ENCODE data around the gene UBP1. TPM values are rescaled to one million over a fixed set of nuclear protein-coding genes. Genes with fewer than 3 reads are reported as not detected.
"Not testable (repeated sequence)": the region's sequence is repeated elsewhere in the genome, so short reads cannot be mapped to it uniquely, and the experiment has no call there.

UBP1 gene
- total and polyA plus RNA-seq, 4 donors: 6.8 to 36.9 (median 16.5) TPM

- Histone ChIP-seq H3K4me3 (ENCODE audit: low read depth in 1 of 3, low read length in 3 of 3) (no peak overlapping the region), H3K9ac (ENCODE audit: low read depth in 1 of 2, low read length in 2 of 2) (no peak overlapping the region), H3K4me1 (ENCODE audit: control insufficient read depth in 4 of 4, insufficient read depth in 4 of 4, low read length in 3 of 4) (no peaks in the 10 kb centered on the region), H3K27me3 (ENCODE audit: control insufficient read depth in 4 of 4, insufficient read depth in 4 of 4, low read length in 3 of 4) (no peaks in the 10 kb centered on the region), H3K27ac (ENCODE audit: low read depth in 1 of 2, low read length in 2 of 2) (no peak overlapping the region), H3K9me3 (ENCODE audit: control insufficient read depth in 4 of 4, low read length in 3 of 4) (peaks cover 0 to 24% (median 9%) of the 10 kb centered on the region in 4 donors), H3K36me3 (ENCODE audit: control insufficient read depth in 4 of 4, insufficient read depth in 3 of 4, low read depth in 1 of 4, low read length in 3 of 4) (no peaks in the 10 kb centered on the region)
- DNase-seq (ENCODE audit: low spot score): no peak
- TF ChIP-seq YY1 (IDR thresholded peaks at IDR 0.05): no peak
- TF ChIP-seq ATF3 (IDR thresholded peaks at IDR 0.05): no peak
- TF ChIP-seq RXRA (IDR thresholded peaks at IDR 0.05): no peak
- TF ChIP-seq GABPA (IDR thresholded peaks at IDR 0.05 in 1 of 2, conservative IDR thresholded peaks at IDR 0.05 in 1 of 2): no peak
- TF ChIP-seq JUND (IDR thresholded peaks at IDR 0.05): no peak
- TF ChIP-seq REST (IDR thresholded peaks at IDR 0.05): no peak
- WGBS: 80% methylated on average over 2 of the region's 2 CpGs
These were observed 16.6 kb upstream of the UBP1 start for GRCh38 chr3:33456756-33457155.

GRCh38 chr3:33453331-33453761, 13.1 kb upstream of the UBP1 start:
- H3K9ac ChIP-seq (ENCODE audit: low read depth in 1 of 2, low read length in 2 of 2): no peak overlapping the region
- peaks cover 0 to 7% (median 4%) of the 10 kb centered on the region in 4 donors for H3K9me3 ChIP-seq (ENCODE audit: control insufficient read depth in 4 of 4, low read length in 3 of 4)
- DNase-seq (ENCODE audit: low spot score): no peak
- H3K27ac ChIP-seq (ENCODE audit: low read depth in 1 of 2, low read length in 2 of 2): no peak overlapping the region
- no peak overlapping the region for H3K4me3 ChIP-seq (ENCODE audit: low read depth in 1 of 3, low read length in 3 of 3)
- TF ChIP-seq GABPA (IDR thresholded peaks at IDR 0.05 in 1 of 2, conservative IDR thresholded peaks at IDR 0.05 in 1 of 2): no peak
- TF ChIP-seq RXRA (IDR thresholded peaks at IDR 0.05): no peak
- no peak for TF ChIP-seq TAF1 (conservative IDR thresholded peaks at IDR 0.05)
- TF ChIP-seq FOXA1 (IDR thresholded peaks at IDR 0.05): no peak
- TF ChIP-seq ZBTB33 (IDR thresholded peaks at IDR 0.05): no peak
- TF ChIP-seq NR2F2 (IDR thresholded peaks at IDR 0.05): no peak
- TF ChIP-seq HNF4A (conservative IDR thresholded peaks at IDR 0.05): no peak
- TF ChIP-seq FOXA2 (IDR thresholded peaks at IDR 0.05): no peak
- no peak for TF ChIP-seq YY1 (IDR thresholded peaks at IDR 0.05)
- no peaks in the 10 kb centered on the region for H3K36me3 ChIP-seq (ENCODE audit: control insufficient read depth in 4 of 4, insufficient read depth in 3 of 4, low read depth in 1 of 4, low read length in 3 of 4)
- 98% methylated on average over 19 of the region's 19 CpGs for WGBS
- H3K27me3 ChIP-seq (ENCODE audit: control insufficient read depth in 4 of 4, insufficient read depth in 4 of 4, low read length in 3 of 4): no peaks in the 10 kb centered on the region
- no peaks in the 10 kb centered on the region for H3K4me1 ChIP-seq (ENCODE audit: control insufficient read depth in 4 of 4, insufficient read depth in 4 of 4, low read length in 3 of 4)

- DNase-seq (ENCODE audit: low spot score); H3K36me3 ChIP-seq (ENCODE audit: control insufficient read depth in 4 of 4, insufficient read depth in 3 of 4, low read depth in 1 of 4, low read length in 3 of 4); H3K4me3 ChIP-seq (ENCODE audit: low read depth in 1 of 3, low read length in 3 of 3); H3K4me1 ChIP-seq (ENCODE audit: control insufficient read depth in 4 of 4, insufficient read depth in 4 of 4, low read length in 3 of 4); H3K27me3 ChIP-seq (ENCODE audit: control insufficient read depth in 4 of 4, insufficient read depth in 4 of 4, low read length in 3 of 4); H3K9me3 ChIP-seq (ENCODE audit: control insufficient read depth in 4 of 4, low read length in 3 of 4); H3K27ac ChIP-seq (ENCODE audit: low read depth in 1 of 2, low read length in 2 of 2); H3K9ac ChIP-seq (ENCODE audit: low read depth in 1 of 2, low read length in 2 of 2): not testable (repeated sequence)
- 88% methylated on average over 1 of the region's 1 CpG for WGBS
These were observed 11.8 kb upstream of the UBP1 start for GRCh38 chr3:33451994-33452393.

All from liver (tissue), 9 donors.